Parathyroid adenoma (tissue), 2 donors: ENCODE data around the gene RTN4IP1.

Experiments
- H2AFZ ChIP-seq: fragments of 300-600 bp; sonication (generic); one replicate; pipeline ENCODE4 v1.7.0; 2017; ENCODE audit warnings: antibody characterized with exemption, mild to moderate bottlenecking
- H3K27ac ChIP-seq: fragments of 300-600 bp; sonication (generic); one replicate; pipeline ENCODE4 v1.7.0; 2017
- H3K27me3 ChIP-seq: fragments of 300-600 bp; sonication (generic); one replicate; pipeline ENCODE4 v1.7.0; 2017; ENCODE audit warnings: low read length; ENCODE audit not compliant: control insufficient read depth, insufficient read depth
- H3K36me3 ChIP-seq: fragments of 300-600 bp; sonication (generic); one replicate; pipeline ENCODE4 v1.7.0; 2017; ENCODE audit warnings: low read length; ENCODE audit not compliant: control insufficient read depth, insufficient read depth
- H3K4me1 ChIP-seq: fragments of 300-600 bp; sonication (generic); one replicate; pipeline ENCODE4 v1.7.0; 2017; ENCODE audit warnings: control low read depth
- H3K4me2 ChIP-seq: fragments of 300-600 bp; sonication (generic); one replicate; pipeline ENCODE4 v1.7.0; 2017; ENCODE audit warnings: low read length
- H3K4me3 ChIP-seq: fragments of 300-600 bp; sonication (generic); one replicate; pipeline ENCODE4 v1.7.0; 2017; ENCODE audit warnings: low read depth, low read length
- H3K79me2 ChIP-seq: fragments of 300-600 bp; sonication (generic); one replicate; pipeline ENCODE4 v1.7.0; 2017; ENCODE audit warnings: control low read depth
- H3K9ac ChIP-seq: fragments of 300-600 bp; sonication (generic); one replicate; pipeline ENCODE4 v1.7.0; 2017; ENCODE audit warnings: mild to moderate bottlenecking
- H3K9me3 ChIP-seq: fragments of 300-600 bp; sonication (generic); one replicate; pipeline ENCODE4 v1.7.0; 2017; ENCODE audit warnings: low read length; ENCODE audit not compliant: control insufficient read depth
- CTCF ChIP-seq: fragments of 300-600 bp; sonication (generic); IDR thresholded peaks from one replicate; pipeline ENCODE4 v1.7.0; 2017; ENCODE audit warnings: antibody characterized with exemption, mild to moderate bottlenecking
- donor health status: primary hyperparathyroidism.

Gene RTN4IP1

GRCh38 chr6:106612671-106613416 is 16.5 kb downstream of the RTN4IP1 start:
- H3K4me3 ChIP-seq = no peak overlapping the region
- no peak overlapping the region for H3K4me2 ChIP-seq
- no peak overlapping the region for H2AFZ ChIP-seq
- no peak overlapping the region for H3K9ac ChIP-seq
- H3K4me1 ChIP-seq = no peaks in the 10 kb centered on the region
- H3K9me3 ChIP-seq = no peaks in the 10 kb centered on the region
- no peaks in the 10 kb centered on the region for H3K79me2 ChIP-seq
- H3K27me3 ChIP-seq = no peaks in the 10 kb centered on the region
- TF ChIP-seq CTCF = no peak
- H3K27ac ChIP-seq = no peak overlapping the region
- H3K36me3 ChIP-seq = no peaks in the 10 kb centered on the region

- H3K4me1 ChIP-seq = no peaks in the 10 kb centered on the region
- H3K27ac ChIP-seq = no peak overlapping the region
- H3K9ac ChIP-seq = no peak overlapping the region
- no peak overlapping the region for H3K4me2 ChIP-seq
- H3K36me3 ChIP-seq = no peaks in the 10 kb centered on the region
- H3K79me2 ChIP-seq = no peaks in the 10 kb centered on the region
- H3K4me3 ChIP-seq = no peak overlapping the region
- H2AFZ ChIP-seq = no peak overlapping the region
- TF ChIP-seq CTCF = no peak
- no peaks in the 10 kb centered on the region for H3K9me3 ChIP-seq
- no peaks in the 10 kb centered on the region for H3K27me3 ChIP-seq
Observed at GRCh38 chr6:106611030-106611429, 18.3 kb downstream of the RTN4IP1 start.

GRCh38 chr6:106609699-106610098 is 19.6 kb downstream of the RTN4IP1 start:
- no peaks in the 10 kb centered on the region for H3K4me1 ChIP-seq
- H3K79me2 ChIP-seq = peaks cover 3% of the 10 kb centered on the region
- H3K4me2 ChIP-seq = no peak overlapping the region
- no peak overlapping the region for H2AFZ ChIP-seq
- no peaks in the 10 kb centered on the region for H3K27me3 ChIP-seq
- TF ChIP-seq CTCF = no peak
- H3K9ac ChIP-seq = no peak overlapping the region
- H3K36me3 ChIP-seq = no peaks in the 10 kb centered on the region
- no peak overlapping the region for H3K4me3 ChIP-seq
- H3K9me3 ChIP-seq = no peaks in the 10 kb centered on the region
- H3K27ac ChIP-seq = no peak overlapping the region

GRCh38 chr6:106608080-106608668 is 21.1 kb downstream of the RTN4IP1 start:
- Histone ChIP-seq H3K36me3 (no peaks in the 10 kb centered on the region), H3K4me1 (no peaks in the 10 kb centered on the region), H3K79me2 (peaks cover 5% of the 10 kb centered on the region), H3K9me3 (no peaks in the 10 kb centered on the region), H3K27me3 (no peaks in the 10 kb centered on the region), H3K9ac (no peak overlapping the region), H3K4me3 (no peak overlapping the region), H3K4me2 (no peak overlapping the region), H3K27ac (no peak overlapping the region), H2AFZ (no peak overlapping the region)
- TF ChIP-seq CTCF = peak; percentile 48

- H3K79me2 ChIP-seq = peaks cover 5% of the 10 kb centered on the region
- TF ChIP-seq CTCF = no peak
- no peak overlapping the region for H3K4me3 ChIP-seq
Observed at GRCh38 chr6:106600329-106600728, 29.0 kb downstream of the RTN4IP1 start.

More at GRCh38 chr6:106600329-106600728, 29.0 kb downstream of the RTN4IP1 start:
- no peak overlapping the region for H3K27ac ChIP-seq
- no peaks in the 10 kb centered on the region for H3K36me3 ChIP-seq
- no peaks in the 10 kb centered on the region for H3K27me3 ChIP-seq
- no peaks in the 10 kb centered on the region for H3K4me1 ChIP-seq
- no peak overlapping the region for H3K4me2 ChIP-seq
- H3K9me3 ChIP-seq = no peaks in the 10 kb centered on the region
- no peak overlapping the region for H2AFZ ChIP-seq
- no peak overlapping the region for H3K9ac ChIP-seq
